CD4-positive, alpha-beta T cell (primary cell): ENCODE results near the gene F8. TPM values are rescaled to one million over a fixed set of nuclear protein-coding genes. Genes with fewer than 3 reads are reported as not detected.

ENCODE experiments used
- ATAC-seq: fragments of 200-7000 bp; cut with Tn5 transposase; one replicate; pipeline ENCODE4 v1.10.0; 2022; ENCODE audit warnings: mild to moderate bottlenecking; ENCODE audit not compliant: poor library complexity
- CTCF ChIA-PET: fragments of 350-600 bp; sonication (Branson Sonifier 250); formaldehyde crosslinking; loops from one replicate; lab custom pipeline; 2021; ENCODE audit warnings: antibody characterized with exemption, inconsistent platforms; lab: Charles Lee
- POLR2A ChIA-PET: fragments of 350-600 bp; sonication (Branson Sonifier 250); formaldehyde crosslinking; loops from one replicate; lab custom pipeline; 2021; ENCODE audit warnings: antibody characterized with exemption, inconsistent platforms; lab: Charles Lee
- DNase-seq, 14 experiments: peaks; one replicate each; pipeline ENCODE4 v3.0.0-alpha.2; 2013 to 2020; ENCODE audit warnings: mixed read lengths in 2 of 14
- H3K27ac ChIP-seq, 2 donors: one replicate each; pipeline versions ENCODE4 v1.5.1 to v1.7.0; 2013; ENCODE audit warnings: low read length in 2 of 2, low read depth in 1 of 2, mild to moderate bottlenecking in 1 of 2
- H3K27me3 ChIP-seq, 2 experiments: 1 replicate in 1 of 2; 2 replicates in 1 of 2; pipeline versions ENCODE4 v1.6.1 to v1.7.0; 2013; ENCODE audit warnings: low read length in 2 of 2, control low read depth in 1 of 2, mild to moderate bottlenecking in 1 of 2, moderate library complexity in 1 of 2; ENCODE audit not compliant: insufficient read depth in 2 of 2, control insufficient read depth in 1 of 2
- H3K36me3 ChIP-seq: one replicate; pipeline ENCODE4 v1.6.1; 2013; ENCODE audit warnings: low read length, control low read depth; ENCODE audit not compliant: insufficient read depth
- H3K4me1 ChIP-seq: one replicate; pipeline ENCODE4 v1.6.1; 2013; ENCODE audit warnings: low read length, control low read depth; ENCODE audit not compliant: insufficient read depth
- H3K4me3 ChIP-seq: one replicate; pipeline ENCODE4 v1.5.1; 2013; ENCODE audit warnings: mild to moderate bottlenecking, low read length, moderate library complexity
- H3K9me3 ChIP-seq, 2 experiments: 1 replicate in 1 of 2; 2 replicates in 1 of 2; pipeline versions ENCODE4 v1.6.1 to v1.7.0; 2013; ENCODE audit warnings: low read length in 2 of 2, mild to moderate bottlenecking in 2 of 2, control low read depth in 1 of 2, moderate library complexity in 1 of 2; ENCODE audit not compliant: control insufficient read depth in 1 of 2, insufficient read depth in 1 of 2
- H3K27ac Mint-ChIP-seq: one replicate; pipeline ENCODE4 v1.8.0; 2020; ENCODE audit warnings: mixed read lengths
- H3K27me3 Mint-ChIP-seq: one replicate; pipeline ENCODE4 v1.8.0; 2021; ENCODE audit warnings: mixed read lengths
- H3K36me3 Mint-ChIP-seq: one replicate; pipeline ENCODE4 v1.8.0; 2021; ENCODE audit warnings: low read depth, mixed read lengths
- H3K4me1 Mint-ChIP-seq: one replicate; pipeline ENCODE4 v1.8.0; 2021; ENCODE audit warnings: low read depth, mixed read lengths
- H3K4me3 Mint-ChIP-seq: one replicate; pipeline ENCODE4 v1.8.0; 2020; ENCODE audit warnings: mild to moderate bottlenecking, mixed read lengths
- H3K9me3 Mint-ChIP-seq: one replicate; pipeline ENCODE4 v1.8.0; 2020; ENCODE audit warnings: mixed read lengths
- intact Hi-C, 2 experiments: fragments of 100-400 bp; cut with DNase I in 1 of 2; cut with micrococcal nuclease in 1 of 2; formaldehyde crosslinking; loops; one replicate each; pipeline versions ENCODE4 v1.15.1 to v1.9.0; 2023 to 2025; cut with DNase I, micrococcal nuclease
- total RNA-seq, 174 experiments: library from RNA in 2 of 174; stranded (reverse) in 2 of 174; gene quantifications; one replicate each; pipeline ENCODE4 v1.2.3 and lab custom pipeline; 2021 to 2026
- TF ChIP-seq, protein P1 (sequence below): fragments of 200-600 bp; IDR thresholded peaks from one replicate; pipeline ENCODE4 v1.8.0; 2022; ENCODE audit warnings: antibody characterized with exemption, mild to moderate bottlenecking

F8 gene
- total RNA-seq, 2 experiments from 2014 or later, result 0.66 to 0.67 TPM

DNA sequence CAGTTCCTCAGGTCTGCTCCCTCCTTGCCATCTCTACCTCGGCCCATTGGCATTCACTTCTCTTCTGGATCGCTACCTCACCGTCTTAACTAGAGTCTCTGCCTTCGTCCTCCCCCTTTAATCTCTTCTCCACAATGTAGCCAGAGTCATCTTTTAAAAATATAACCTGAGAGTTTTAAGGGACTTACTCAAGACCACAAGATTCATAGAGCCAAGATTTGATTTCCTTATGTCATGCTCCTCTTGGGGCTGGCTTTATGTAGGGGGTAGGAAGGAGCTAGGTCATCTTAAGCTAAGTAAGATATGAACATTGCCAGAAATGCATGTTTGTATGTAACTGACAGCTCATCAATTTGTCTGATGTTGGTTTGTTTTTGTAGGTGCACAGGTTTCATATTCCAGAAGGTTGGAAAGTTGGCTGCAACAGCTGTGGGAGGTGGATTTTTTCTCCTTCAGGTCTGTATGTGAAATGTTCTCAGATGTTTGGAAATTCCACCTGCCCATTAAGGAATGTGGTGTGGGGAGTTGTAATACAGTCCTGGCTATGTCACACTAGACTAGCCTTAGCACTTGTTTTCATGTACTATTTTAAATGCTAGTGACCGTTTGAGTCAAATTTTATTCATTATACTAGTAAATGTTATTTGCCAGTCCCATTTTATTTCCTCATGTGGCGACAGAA is 23.7 kb upstream of the F8 start:
- ChIA-PET CTCF (no interaction called here), POLR2A (no interaction called here)
- Histone ChIP-seq H3K9me3 (no peaks in the 10 kb centered on the region), H3K27me3 (no peaks in the 10 kb centered on the region), H3K36me3 (peaks cover 14% of the 10 kb centered on the region), H3K4me1 (peaks cover 3% of the 10 kb centered on the region), H3K27ac (no peak overlapping the region), H3K4me3 (no peak overlapping the region)
- no peaks in the 10 kb centered on the region for H3K9me3 Mint-ChIP-seq
- peak overlapping the region; percentile 64 for H3K27ac Mint-ChIP-seq
- H3K4me3 Mint-ChIP-seq, result no peak overlapping the region
- TF ChIP-seq, protein P1, sequence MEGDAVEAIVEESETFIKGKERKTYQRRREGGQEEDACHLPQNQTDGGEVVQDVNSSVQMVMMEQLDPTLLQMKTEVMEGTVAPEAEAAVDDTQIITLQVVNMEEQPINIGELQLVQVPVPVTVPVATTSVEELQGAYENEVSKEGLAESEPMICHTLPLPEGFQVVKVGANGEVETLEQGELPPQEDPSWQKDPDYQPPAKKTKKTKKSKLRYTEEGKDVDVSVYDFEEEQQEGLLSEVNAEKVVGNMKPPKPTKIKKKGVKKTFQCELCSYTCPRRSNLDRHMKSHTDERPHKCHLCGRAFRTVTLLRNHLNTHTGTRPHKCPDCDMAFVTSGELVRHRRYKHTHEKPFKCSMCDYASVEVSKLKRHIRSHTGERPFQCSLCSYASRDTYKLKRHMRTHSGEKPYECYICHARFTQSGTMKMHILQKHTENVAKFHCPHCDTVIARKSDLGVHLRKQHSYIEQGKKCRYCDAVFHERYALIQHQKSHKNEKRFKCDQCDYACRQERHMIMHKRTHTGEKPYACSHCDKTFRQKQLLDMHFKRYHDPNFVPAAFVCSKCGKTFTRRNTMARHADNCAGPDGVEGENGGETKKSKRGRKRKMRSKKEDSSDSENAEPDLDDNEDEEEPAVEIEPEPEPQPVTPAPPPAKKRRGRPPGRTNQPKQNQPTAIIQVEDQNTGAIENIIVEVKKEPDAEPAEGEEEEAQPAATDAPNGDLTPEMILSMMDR, result no peak
- DNase-seq (no peak), ATAC-seq (no peak)
- peaks cover 61% of the 10 kb centered on the region for H3K36me3 Mint-ChIP-seq
- intact Hi-C loops, result no loop called here
- H3K27me3 Mint-ChIP-seq, result no peaks in the 10 kb centered on the region
- peaks cover 38% of the 10 kb centered on the region for H3K4me1 Mint-ChIP-seq

DNA sequence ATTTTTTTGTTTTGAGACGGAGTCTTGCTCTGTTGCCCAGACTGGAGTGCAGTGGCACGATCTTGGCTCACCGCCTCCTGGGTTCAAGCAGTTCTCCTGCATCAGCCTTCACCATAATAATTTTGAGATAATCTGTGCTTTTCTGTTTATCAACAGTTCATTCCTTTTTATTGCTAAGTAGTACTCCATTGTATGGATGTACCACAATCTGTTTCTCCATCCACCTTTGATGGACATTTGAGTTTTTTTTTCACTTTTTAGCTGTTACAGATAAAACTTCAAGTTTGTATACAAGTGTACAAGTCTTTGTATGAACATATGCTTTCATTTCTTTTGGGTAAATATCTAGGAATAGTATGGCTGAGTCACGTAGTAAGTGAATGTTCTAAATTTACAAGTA is 13.2 kb upstream of the F8 start:
- no peaks in the 10 kb centered on the region for H3K9me3 Mint-ChIP-seq
- no peak overlapping the region for H3K27ac Mint-ChIP-seq
- Histone ChIP-seq H3K27me3 (no peaks in the 10 kb centered on the region), H3K27ac (no peak overlapping the region), H3K9me3 (no peaks in the 10 kb centered on the region), H3K36me3 (peaks cover 20% of the 10 kb centered on the region), H3K4me1 (no peaks in the 10 kb centered on the region), H3K4me3 (no peak overlapping the region)
- TF ChIP-seq, protein P1, result no peak
- POLR2A ChIA-PET, result no interaction called here
- peaks cover 42% of the 10 kb centered on the region for H3K4me1 Mint-ChIP-seq
- DNase-seq, result no peak
- no peak for ATAC-seq
- CTCF ChIA-PET, result no interaction called here
- H3K36me3 Mint-ChIP-seq, result peaks cover 62% of the 10 kb centered on the region
- no peak overlapping the region for H3K4me3 Mint-ChIP-seq
- H3K27me3 Mint-ChIP-seq, result no peaks in the 10 kb centered on the region
- intact Hi-C loops, result no loop called here

DNA sequence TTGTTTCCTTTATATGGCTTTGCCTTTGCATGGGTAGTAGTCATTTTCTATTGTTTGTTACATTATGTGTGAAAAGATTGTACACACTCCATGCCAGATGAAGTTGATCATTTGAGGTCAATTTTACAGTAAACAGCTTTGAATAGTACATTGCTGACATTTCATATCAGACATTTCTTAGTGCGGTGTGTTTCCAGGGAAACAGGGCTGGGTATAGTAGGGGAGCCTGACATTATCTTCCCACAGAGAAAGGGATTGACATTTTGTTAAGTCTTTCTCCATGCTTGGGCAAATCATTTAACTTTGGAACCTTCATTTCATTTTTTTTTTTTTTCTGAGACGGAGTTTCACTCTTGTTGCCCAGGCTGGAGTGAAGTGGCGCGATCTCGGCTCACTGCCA is 9.1 kb upstream of the F8 start:
- TF ChIP-seq, protein P1, result no peak
- Histone ChIP-seq H3K27ac (no peak overlapping the region), H3K27me3 (no peaks in the 10 kb centered on the region), H3K4me3 (no peak overlapping the region), H3K9me3 (no peaks in the 10 kb centered on the region), H3K36me3 (peaks cover 20% of the 10 kb centered on the region), H3K4me1 (peaks cover 8% of the 10 kb centered on the region)
- no peak overlapping the region for H3K4me3 Mint-ChIP-seq
- ChIA-PET CTCF (no interaction called here), POLR2A (no interaction called here)
- DNase-seq, result no peak
- intact Hi-C loops, result no loop called here
- no peaks in the 10 kb centered on the region for H3K27me3 Mint-ChIP-seq
- no peak for ATAC-seq
- peaks cover 46% of the 10 kb centered on the region for H3K4me1 Mint-ChIP-seq
- H3K9me3 Mint-ChIP-seq, result no peaks in the 10 kb centered on the region
- H3K27ac Mint-ChIP-seq, result no peak overlapping the region
- H3K36me3 Mint-ChIP-seq, result peaks cover 41% of the 10 kb centered on the region
